DND-41 (cell line): ENCODE measurements around the gene SNRPA1.
A peak's percentile ranks its signal among the peaks of the same experiment; 100 is the strongest.

Experiments used
- ATAC-seq: fragments of 200-7000 bp; cut with Tn5 transposase; 3 replicates; pipeline ENCODE4 v1.9.1; 2021; ENCODE audit warnings: low read depth; ENCODE audit not compliant: insufficient read depth
- DNase-seq: peaks from one replicate; pipeline ENCODE4 v3.0.0-alpha.2; 2020
- H2AFZ ChIP-seq: 2 replicates; pipeline ENCODE4 v1.6.0; 2012; ENCODE audit warnings: low read depth, low read length
- H3K27ac ChIP-seq: 2 replicates; pipeline ENCODE4 v1.5.1; 2012; ENCODE audit warnings: low read length, inconsistent platforms
- H3K27me3 ChIP-seq: fragments of 200-600 bp; sonication (generic); 2 replicates; pipeline ENCODE4 v1.6.0; 2012; ENCODE audit warnings: low read length, mild to moderate bottlenecking, inconsistent platforms; ENCODE audit not compliant: insufficient read depth, poor library complexity
- H3K36me3 ChIP-seq: 2 replicates; pipeline ENCODE4 v1.5.1; 2012; ENCODE audit warnings: low read length, inconsistent platforms; ENCODE audit not compliant: insufficient read depth
- H3K4me1 ChIP-seq: 2 replicates; pipeline ENCODE4 v1.5.1; 2012; ENCODE audit warnings: mild to moderate bottlenecking, low read length; ENCODE audit not compliant: insufficient read depth
- H3K4me2 ChIP-seq: 2 replicates; pipeline ENCODE4 v1.6.0; 2012; ENCODE audit warnings: mild to moderate bottlenecking, moderate library complexity, low read length, inconsistent platforms; ENCODE audit not compliant: insufficient read depth
- H3K4me3 ChIP-seq, 2 experiments: fragments of 200-600 bp in 1 of 2; shearing (Covaris generic) in 1 of 2; 2 replicates each; pipeline ENCODE4 v1.5.1; 2012 to 2016; ENCODE audit warnings: inconsistent platforms in 2 of 2, low read length in 2 of 2, mild to moderate bottlenecking in 2 of 2, low read depth in 1 of 2, moderate library complexity in 1 of 2
- H3K79me2 ChIP-seq: 2 replicates; pipeline ENCODE4 v1.6.0; 2012; ENCODE audit warnings: low read length, inconsistent platforms; ENCODE audit not compliant: insufficient read depth
- H3K9ac ChIP-seq: 2 replicates; pipeline ENCODE4 v1.6.0; 2012; ENCODE audit warnings: low read depth, mild to moderate bottlenecking, inconsistent platforms, low read length, moderate library complexity
- H3K9me3 ChIP-seq: 2 replicates; pipeline ENCODE4 v1.5.1; 2012; ENCODE audit warnings: low read length, moderate library complexity, mild to moderate bottlenecking, inconsistent platforms; ENCODE audit not compliant: insufficient read depth, severe bottlenecking
- H4K20me1 ChIP-seq: 2 replicates; pipeline ENCODE4 v1.6.0; 2012; ENCODE audit warnings: low read length; ENCODE audit not compliant: insufficient read depth
- EZH2 ChIP-seq: IDR thresholded peaks from 3 replicates; pipeline ENCODE4 v1.6.1; 2012; ENCODE audit warnings: borderline replicate concordance, low read depth, mild to moderate bottlenecking, moderate library complexity, low read length, inconsistent platforms; ENCODE audit not compliant: severe bottlenecking
- TF ChIP-seq, protein P1 (sequence below): IDR thresholded peaks from 2 replicates; pipeline ENCODE4 v1.5.1; 2012; ENCODE audit warnings: borderline replicate concordance, low read length, moderate library complexity, mild to moderate bottlenecking; ENCODE audit not compliant: poor library complexity, severe bottlenecking; ENCODE audit errors: extremely low read depth

SNRPA1 gene

DNA sequence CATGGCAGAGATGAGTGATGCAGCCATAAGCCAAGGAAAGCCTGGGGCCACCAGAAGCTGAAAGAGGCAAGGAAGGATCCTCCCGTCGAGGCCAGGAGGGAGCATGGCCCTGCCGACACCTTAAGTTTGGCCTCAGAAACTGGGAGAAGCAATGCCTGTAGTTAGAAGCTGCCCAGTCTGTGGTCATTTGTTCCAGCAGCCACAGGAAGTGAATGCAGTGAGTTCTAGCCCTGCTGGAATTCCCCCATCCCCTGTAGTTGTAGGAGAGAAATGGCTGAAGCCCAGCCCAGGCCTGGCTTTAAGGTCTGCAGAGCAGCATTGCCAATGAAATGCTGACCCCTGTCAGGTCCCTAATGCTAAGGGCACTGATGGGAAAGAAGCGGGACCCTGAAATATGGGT is 31.0 kb downstream of the SNRPA1 start:
- Histone ChIP-seq H3K4me2 (no peak overlapping the region), H4K20me1 (no peaks in the 10 kb centered on the region), H3K36me3 (no peaks in the 10 kb centered on the region), H3K4me3 (no peak overlapping the region), H3K9me3 (no peaks in the 10 kb centered on the region), H2AFZ (no peak overlapping the region), H3K27me3 (no peaks in the 10 kb centered on the region), H3K27ac (no peak overlapping the region), H3K4me1 (no peaks in the 10 kb centered on the region), H3K9ac (no peak overlapping the region), H3K79me2 (no peaks in the 10 kb centered on the region)
- no peak for DNase-seq
- ATAC-seq = no peak
- TF ChIP-seq, protein P1, sequence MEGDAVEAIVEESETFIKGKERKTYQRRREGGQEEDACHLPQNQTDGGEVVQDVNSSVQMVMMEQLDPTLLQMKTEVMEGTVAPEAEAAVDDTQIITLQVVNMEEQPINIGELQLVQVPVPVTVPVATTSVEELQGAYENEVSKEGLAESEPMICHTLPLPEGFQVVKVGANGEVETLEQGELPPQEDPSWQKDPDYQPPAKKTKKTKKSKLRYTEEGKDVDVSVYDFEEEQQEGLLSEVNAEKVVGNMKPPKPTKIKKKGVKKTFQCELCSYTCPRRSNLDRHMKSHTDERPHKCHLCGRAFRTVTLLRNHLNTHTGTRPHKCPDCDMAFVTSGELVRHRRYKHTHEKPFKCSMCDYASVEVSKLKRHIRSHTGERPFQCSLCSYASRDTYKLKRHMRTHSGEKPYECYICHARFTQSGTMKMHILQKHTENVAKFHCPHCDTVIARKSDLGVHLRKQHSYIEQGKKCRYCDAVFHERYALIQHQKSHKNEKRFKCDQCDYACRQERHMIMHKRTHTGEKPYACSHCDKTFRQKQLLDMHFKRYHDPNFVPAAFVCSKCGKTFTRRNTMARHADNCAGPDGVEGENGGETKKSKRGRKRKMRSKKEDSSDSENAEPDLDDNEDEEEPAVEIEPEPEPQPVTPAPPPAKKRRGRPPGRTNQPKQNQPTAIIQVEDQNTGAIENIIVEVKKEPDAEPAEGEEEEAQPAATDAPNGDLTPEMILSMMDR = no peak

DNA sequence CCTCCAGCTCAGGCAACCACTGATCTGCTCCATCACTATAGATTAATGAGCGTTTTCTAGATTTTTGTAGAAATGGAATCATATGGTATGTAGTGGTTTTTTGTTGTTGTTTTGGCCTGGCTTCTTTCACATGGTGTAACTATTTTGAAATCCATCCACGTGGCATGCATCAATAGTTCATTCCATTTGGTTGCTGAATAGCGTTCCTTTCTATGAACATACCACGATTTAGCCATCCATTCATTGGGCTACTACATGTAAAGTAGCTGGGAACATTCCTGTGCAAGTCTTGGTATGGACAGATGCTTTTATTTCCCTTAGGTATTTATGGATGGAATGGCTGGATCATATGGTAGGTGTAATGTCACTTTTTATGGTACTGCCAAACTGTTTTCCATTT is 32.5 kb downstream of the SNRPA1 start:
- Histone ChIP-seq H3K4me1 (no peaks in the 10 kb centered on the region), H3K36me3 (no peaks in the 10 kb centered on the region), H3K9ac (no peak overlapping the region), H2AFZ (no peak overlapping the region), H3K27me3 (no peaks in the 10 kb centered on the region), H3K4me2 (no peak overlapping the region), H4K20me1 (no peaks in the 10 kb centered on the region), H3K9me3 (no peaks in the 10 kb centered on the region), H3K4me3 (no peak overlapping the region), H3K27ac (no peak overlapping the region), H3K79me2 (no peaks in the 10 kb centered on the region)
- DNase-seq = no peak
- no peak for ATAC-seq
- TF ChIP-seq, protein P1 = no peak

DNA sequence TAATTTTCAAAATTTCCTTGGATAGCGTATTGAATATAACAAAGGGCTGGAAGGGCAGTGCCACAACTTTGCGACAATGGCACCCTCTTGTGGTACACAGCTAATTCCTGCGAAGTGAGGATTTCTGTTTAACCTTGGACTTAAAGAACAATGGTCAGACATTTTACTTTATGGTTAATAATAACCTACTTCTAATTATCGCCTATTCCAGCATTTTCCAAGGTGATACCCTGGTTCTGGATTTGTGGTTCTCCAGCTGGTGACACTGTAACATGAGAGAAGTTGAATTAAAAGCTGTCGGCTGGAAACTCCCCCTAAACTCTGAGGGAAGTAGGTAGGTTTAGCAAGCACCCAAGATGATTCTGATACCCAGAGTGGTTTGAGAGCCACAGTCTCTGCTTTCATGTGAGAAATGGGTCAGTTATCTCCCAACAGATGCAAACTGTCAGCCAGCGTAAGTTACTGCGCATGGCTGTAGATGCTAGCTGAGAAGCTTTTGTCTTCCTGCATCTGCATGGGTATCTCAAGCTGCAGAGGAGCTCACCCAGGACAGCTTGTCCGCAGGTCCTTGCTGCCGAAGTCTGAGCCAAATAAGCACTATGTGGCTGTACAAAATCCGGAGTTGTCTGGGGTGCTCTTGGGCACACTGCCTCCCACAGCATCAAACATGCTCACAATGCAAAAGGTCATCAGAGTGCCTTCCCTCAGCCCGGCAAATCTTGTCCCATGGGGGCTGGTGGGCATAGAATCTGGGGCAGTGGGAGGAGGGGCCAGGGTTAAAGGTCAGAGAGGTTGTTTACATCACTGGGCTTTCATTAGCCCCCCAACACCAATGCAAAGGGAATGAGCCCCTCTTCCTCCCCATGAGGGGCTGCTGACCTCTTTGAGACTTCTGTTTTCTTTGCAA is 36.6 kb downstream of the SNRPA1 start:
- peaks cover 27% of the 10 kb centered on the region for H3K4me1 ChIP-seq
- H3K79me2 ChIP-seq = no peaks in the 10 kb centered on the region
- no peaks in the 10 kb centered on the region for H3K36me3 ChIP-seq
- H3K9me3 ChIP-seq = no peaks in the 10 kb centered on the region
- H3K9ac ChIP-seq = no peak overlapping the region
- DNase-seq (peak; percentile 61), ATAC-seq (peak; percentile 66)
- no peaks in the 10 kb centered on the region for H3K27me3 ChIP-seq
- H2AFZ ChIP-seq = no peak overlapping the region
- TF ChIP-seq, protein P1 = peak; percentile 90
- TF ChIP-seq EZH2 = no peak
- H3K27ac ChIP-seq = no peak overlapping the region
- no peak overlapping the region for H3K4me3 ChIP-seq
- no peak overlapping the region for H3K4me2 ChIP-seq
- no peaks in the 10 kb centered on the region for H4K20me1 ChIP-seq
